Posterior vena cava (tissue), 2 donors: ENCODE results near the gene PPP2R1B. TPM values are rescaled to one million over a fixed set of nuclear protein-coding genes. Genes with fewer than 3 reads are reported as not detected.

Experiments used
- DNase-seq: peaks from one replicate; pipeline ENCODE4 v3.0.0-alpha.2; 2020; ENCODE audit warnings: low spot score
- intact Hi-C, 2 donors: fragments of 100-400 bp; cut with DNase I; formaldehyde crosslinking; loops; one replicate each; pipeline versions ENCODE4 v1.14.1 to v1.14.2; 2022 to 2023
- long read RNA-seq, 2 donors: library from polyadenylated mRNA; unstranded; transcript quantifications; one replicate each; pipeline ENCODE4 v2.0.0, GENCODE V29; 2020 to 2021
- total RNA-seq, 2 donors: library from RNA; stranded (reverse); fragmentation: NEBNext Ultra II Directional; extraction: Animal tissue kit (Norgen Biotek cat#: 25700); gene quantifications; one replicate each; pipeline ENCODE4 v1.2.1, GENCODE V29; 2021
- donor health status: DM: yes; HTN: yes; CAD: no.
- donor health status: DM: yes; HTN: yes; CAD: no.

The PPP2R1B gene
- 10 to 100 TPM; 16.7 to 22.5 TPM for total RNA-seq
- long read RNA-seq, donor 1, full-length matches to known transcripts = 2 of 2 reads
- long read RNA-seq, donor 1, partial matches to known transcripts = 0 of 2 reads
- long read RNA-seq, donor 1, other reads (novel, unspliced or antisense) = 0 of 2 reads
- long read RNA-seq, donor 2, full-length matches to known transcripts = 11 of 19 reads
- long read RNA-seq, donor 2, partial matches to known transcripts = 2 of 19 reads
- long read RNA-seq, donor 2, other reads (novel, unspliced or antisense) = 6 of 19 reads

GRCh38 chr11:111765984-111766833 is at the start of gene PPP2R1B:
Gene PPP2R1B, minus strand, starts transcription at chr11:111766389. Its CDS starts 28 bp downstream, at chr11:111766361.
- DNase-seq = peak; percentile 90
- intact Hi-C loops = loop anchor here in 1 of 2 donors (5.0 kb wide), 1 partner anchor 34 kb away; no protein-coding TSS in a partner anchor

GRCh38 chr11:111815489-111815888 is 49.3 kb upstream of the PPP2R1B start:
- intact Hi-C loops = no loop called here

GRCh38 chr11:111814557-111815320 is 48.5 kb upstream of the PPP2R1B start:
- intact Hi-C loops = no loop called here
- no peak for DNase-seq

More at GRCh38 chr11:111815489-111815888, 49.3 kb upstream of the PPP2R1B start:
- no peak for DNase-seq

- DNase-seq = no peak
- intact Hi-C loops = no loop called here
These were observed 47.9 kb upstream of the PPP2R1B start for GRCh38 chr11:111814106-111814505.

- intact Hi-C loops = no loop called here
- DNase-seq = no peak
These were observed 46.0 kb upstream of the PPP2R1B start for GRCh38 chr11:111812211-111812610.

GRCh38 chr11:111811445-111811844 is 45.3 kb upstream of the PPP2R1B start:
- no peak for DNase-seq
- intact Hi-C loops = no loop called here

- intact Hi-C loops = no loop called here
- no peak for DNase-seq
These were observed 42.6 kb upstream of the PPP2R1B start for GRCh38 chr11:111808834-111809233.

- intact Hi-C loops = no loop called here
- no peak for DNase-seq
These were observed 41.9 kb upstream of the PPP2R1B start for GRCh38 chr11:111808063-111808588.

- intact Hi-C loops = no loop called here
- DNase-seq = no peak
These were observed 40.9 kb upstream of the PPP2R1B start for GRCh38 chr11:111807076-111807475.

GRCh38 chr11:111801135-111801534 is 34.9 kb upstream of the PPP2R1B start:
- no peak for DNase-seq
- intact Hi-C loops = no loop called here

- DNase-seq = no peak
- intact Hi-C loops = no loop called here
These were observed 32.1 kb upstream of the PPP2R1B start for GRCh38 chr11:111798279-111798678.

GRCh38 chr11:111797145-111797581 is 31.0 kb upstream of the PPP2R1B start:
- intact Hi-C loops = no loop called here
- DNase-seq = no peak

- DNase-seq = no peak
- intact Hi-C loops = no loop called here
These were observed 30.5 kb upstream of the PPP2R1B start for GRCh38 chr11:111796696-111797095.

GRCh38 chr11:111795334-111795985 is 29.3 kb upstream of the PPP2R1B start:
- no peak for DNase-seq
- intact Hi-C loops = no loop called here

GRCh38 chr11:111793863-111794262 is 27.7 kb upstream of the PPP2R1B start:
- peak; percentile 83 for DNase-seq
- intact Hi-C loops = no loop called here

- intact Hi-C loops = no loop called here
- no peak for DNase-seq
These were observed 26.8 kb upstream of the PPP2R1B start for GRCh38 chr11:111792955-111793500.

GRCh38 chr11:111792314-111792713 is 26.1 kb upstream of the PPP2R1B start:
- intact Hi-C loops = no loop called here
- DNase-seq = no peak

GRCh38 chr11:111788464-111788863 is 22.3 kb upstream of the PPP2R1B start:
- DNase-seq = no peak
- intact Hi-C loops = no loop called here

GRCh38 chr11:111788051-111788450 is 21.9 kb upstream of the PPP2R1B start:
- no peak for DNase-seq
- intact Hi-C loops = no loop called here
